SK-N-MC (cell line): ENCODE data around the gene PRKCZ.

Experiments
- EZH2 ChIP-seq: fragments of 200-600 bp; sonication (generic); IDR thresholded peaks from one replicate; pipeline ENCODE4 v1.6.1; 2017; ENCODE audit warnings: antibody characterized with exemption
- POLR2AphosphoS5 ChIP-seq: IDR thresholded peaks from 2 replicates; pipeline ENCODE4 v1.6.1; 2012; ENCODE audit warnings: mild to moderate bottlenecking, low read depth, low read length, borderline replicate concordance

GRCh38 chr1:2189459-2190425, 139.5 kb downstream of the PRKCZ start:
- TF ChIP-seq POLR2AphosphoS5 = peak; percentile 88
- TF ChIP-seq EZH2 = no peak
